NB4 (cell line): ENCODE measurements around the gene SLCO2A1.

Experiments
- CTCF ChIP-seq: IDR thresholded peaks from one replicate; pipeline ENCODE4 v1.5.1; 2012; ENCODE audit warnings: low read depth, low read length
- POLR2A ChIP-seq: IDR thresholded peaks from 2 replicates; pipeline ENCODE4 v1.6.1; 2011; ENCODE audit warnings: mild to moderate bottlenecking; ENCODE audit not compliant: insufficient read length; ENCODE audit errors: extremely low read depth

DNA sequence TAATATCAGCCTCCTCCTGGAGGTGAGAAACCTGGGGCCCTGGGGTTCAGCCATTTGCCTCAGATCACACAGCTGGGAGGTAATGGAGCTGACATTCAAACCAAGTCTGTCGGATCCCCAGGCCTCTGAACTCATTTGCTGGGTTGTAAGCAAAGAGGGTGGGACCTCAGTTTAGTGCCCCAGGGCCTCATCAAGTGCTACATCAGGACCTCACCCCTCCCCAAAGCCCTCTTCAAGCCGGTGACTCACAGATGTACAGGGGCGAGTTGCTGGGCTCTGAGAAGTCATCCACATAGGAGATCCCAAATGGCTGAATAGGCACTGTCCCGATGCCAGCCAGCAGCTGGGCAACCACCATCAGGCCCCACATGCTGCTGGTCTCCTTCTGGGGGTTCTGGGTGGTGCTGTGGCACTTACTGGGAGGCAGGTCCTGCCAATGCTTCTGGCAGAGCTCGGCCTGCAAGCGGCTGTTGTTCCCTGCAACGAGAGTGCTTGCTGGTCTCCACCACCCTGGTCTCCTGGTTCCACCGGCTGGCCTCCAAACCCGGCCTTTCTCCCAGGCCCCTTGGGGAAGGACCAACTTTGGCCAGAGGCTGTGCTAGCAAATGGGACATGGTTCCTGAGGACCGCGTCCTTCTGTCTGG is 74.9 kb downstream of the SLCO2A1 start:
- no peak for TF ChIP-seq CTCF
- no peak for TF ChIP-seq POLR2A
